Stomach smooth muscle (tissue), 2 donors: Measurements from ENCODE around the gene CLSTN2.

Source experiments
- H3K27ac ChIP-seq: one replicate; pipeline ENCODE4 v1.7.0; 2013; ENCODE audit warnings: mild to moderate bottlenecking, low read length, inconsistent platforms
- H3K27me3 ChIP-seq, 2 donors: one replicate each; pipeline ENCODE4 v1.7.0; 2013; ENCODE audit warnings: low read length in 2 of 2; ENCODE audit not compliant: insufficient read depth in 2 of 2, control insufficient read depth in 1 of 2
- H3K36me3 ChIP-seq, 2 donors: one replicate each; pipeline ENCODE4 v1.7.0; 2013; ENCODE audit warnings: low read length in 2 of 2; ENCODE audit not compliant: control insufficient read depth in 2 of 2, insufficient read depth in 2 of 2
- H3K4me1 ChIP-seq: one replicate; pipeline ENCODE4 v1.7.0; 2013; ENCODE audit warnings: low read length; ENCODE audit not compliant: control insufficient read depth, insufficient read depth
- H3K4me3 ChIP-seq, 2 donors: one replicate each; pipeline ENCODE4 v1.7.0; 2013; ENCODE audit warnings: low read length in 2 of 2
- H3K9ac ChIP-seq, 2 donors: one replicate each; pipeline ENCODE4 v1.7.0; 2013; ENCODE audit warnings: low read length in 2 of 2, mild to moderate bottlenecking in 1 of 2
- H3K9me3 ChIP-seq, 2 donors: one replicate each; pipeline ENCODE4 v1.7.0; 2013; ENCODE audit warnings: low read length in 2 of 2; ENCODE audit not compliant: control insufficient read depth in 2 of 2
- donor health status: healthy.
- donor health status: Pancreatic carcinoma.

Gene CLSTN2

DNA sequence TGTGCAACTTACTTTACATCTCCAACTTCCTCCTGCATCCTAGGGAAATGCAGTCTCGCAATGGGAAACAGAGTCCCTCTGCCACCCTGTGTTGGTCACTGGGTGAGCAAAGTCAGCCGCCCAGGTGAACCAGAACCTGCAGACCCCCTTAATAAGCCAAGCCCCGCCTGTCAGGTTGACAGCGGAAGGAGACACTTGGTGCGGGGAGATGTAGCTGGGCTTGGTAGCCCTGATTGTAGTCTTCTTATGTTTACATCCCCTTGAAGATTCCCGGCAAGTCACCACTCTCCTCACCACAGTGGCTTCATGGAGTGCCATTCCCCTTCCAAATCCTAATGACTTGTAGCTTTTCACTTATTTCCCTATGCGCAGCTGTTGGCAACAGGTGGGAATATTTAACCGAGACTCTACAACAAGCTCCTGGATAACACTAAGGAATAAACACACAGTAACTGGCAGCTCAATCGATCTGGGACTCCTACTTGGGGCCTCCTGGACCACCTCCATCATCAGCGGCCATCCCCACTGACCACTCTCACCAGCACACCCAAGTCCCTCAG is 17.7 kb upstream of the CLSTN2 start:
- H3K9ac ChIP-seq, result no peak overlapping the region
- no peaks in the 10 kb centered on the region for H3K9me3 ChIP-seq
- H3K4me1 ChIP-seq, result no peaks in the 10 kb centered on the region
- no peak overlapping the region for H3K27ac ChIP-seq
- no peak overlapping the region for H3K4me3 ChIP-seq
- no peaks in the 10 kb centered on the region for H3K27me3 ChIP-seq
- no peaks in the 10 kb centered on the region for H3K36me3 ChIP-seq

DNA sequence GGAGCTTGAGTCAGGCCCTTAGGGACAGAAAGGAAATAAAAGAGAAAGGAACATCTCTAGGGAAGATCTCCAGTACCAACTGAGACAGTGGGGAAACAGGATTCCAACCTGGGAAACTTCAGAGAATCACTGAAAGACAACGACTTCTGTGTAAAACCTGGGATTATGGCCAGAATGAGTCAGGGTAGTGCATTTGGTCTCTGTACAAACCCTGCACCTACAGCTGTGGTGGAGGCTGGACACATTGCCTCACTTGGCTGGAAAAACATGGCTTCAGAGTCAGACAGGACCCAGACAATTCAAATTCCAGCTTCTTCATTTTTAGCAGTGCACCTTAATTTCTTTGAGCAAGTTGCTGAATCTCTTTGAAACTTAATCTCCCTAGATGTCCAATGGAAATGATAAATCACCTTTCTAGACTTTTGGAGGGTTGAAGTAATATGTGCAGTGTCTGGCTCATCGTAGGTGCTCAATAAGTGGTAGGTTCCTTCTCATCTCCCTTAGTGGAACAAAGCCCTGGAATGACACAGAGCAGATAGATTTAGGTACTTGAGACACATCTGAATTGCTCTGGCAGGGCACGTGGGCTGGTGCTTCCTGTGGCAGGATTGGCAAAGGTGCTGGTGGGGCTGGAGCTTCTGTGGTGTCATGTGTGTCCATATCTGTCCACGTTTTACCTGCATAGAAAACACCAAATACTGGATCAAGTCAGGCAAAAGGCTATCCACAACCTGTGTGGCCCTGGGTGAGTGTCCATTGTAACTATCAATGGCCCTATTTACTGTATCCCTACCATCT is 6.1 kb upstream of the CLSTN2 start:
- peaks cover 0 to 4% of the 10 kb centered on the region in 2 donors for H3K27me3 ChIP-seq
- H3K36me3 ChIP-seq, result no peaks in the 10 kb centered on the region
- no peak overlapping the region for H3K9ac ChIP-seq
- no peak overlapping the region for H3K27ac ChIP-seq
- peaks cover 0 to 2% of the 10 kb centered on the region in 2 donors for H3K9me3 ChIP-seq
- H3K4me1 ChIP-seq, result no peaks in the 10 kb centered on the region
- H3K4me3 ChIP-seq, result no peak overlapping the region

DNA sequence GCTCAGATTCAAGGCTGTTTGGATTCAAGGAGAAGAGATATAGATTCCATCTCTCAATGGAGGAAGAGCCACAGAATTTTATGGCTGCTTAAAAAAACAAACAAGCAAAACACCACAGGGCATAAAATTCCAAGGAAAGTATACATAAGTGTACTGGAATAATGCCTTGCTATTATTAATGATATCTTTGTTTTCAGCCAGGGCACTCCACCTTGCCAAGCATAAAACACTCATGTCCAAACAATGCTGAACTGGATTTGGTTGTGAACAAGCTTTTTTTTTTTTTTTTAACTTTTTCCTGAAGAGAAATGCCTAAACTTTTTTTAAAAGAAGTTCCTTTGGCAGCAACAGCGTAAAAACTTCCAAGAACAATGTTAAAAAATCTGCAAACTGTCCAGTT is 4.8 kb upstream of the CLSTN2 start:
- no peak overlapping the region for H3K27ac ChIP-seq
- H3K36me3 ChIP-seq, result no peaks in the 10 kb centered on the region
- peaks cover 7 to 8% of the 10 kb centered on the region in 2 donors for H3K27me3 ChIP-seq
- peaks cover 4% of the 10 kb centered on the region for H3K4me1 ChIP-seq
- H3K9me3 ChIP-seq, result peaks cover 0 to 2% of the 10 kb centered on the region in 2 donors
- no peak overlapping the region for H3K4me3 ChIP-seq
- H3K9ac ChIP-seq, result no peak overlapping the region

DNA sequence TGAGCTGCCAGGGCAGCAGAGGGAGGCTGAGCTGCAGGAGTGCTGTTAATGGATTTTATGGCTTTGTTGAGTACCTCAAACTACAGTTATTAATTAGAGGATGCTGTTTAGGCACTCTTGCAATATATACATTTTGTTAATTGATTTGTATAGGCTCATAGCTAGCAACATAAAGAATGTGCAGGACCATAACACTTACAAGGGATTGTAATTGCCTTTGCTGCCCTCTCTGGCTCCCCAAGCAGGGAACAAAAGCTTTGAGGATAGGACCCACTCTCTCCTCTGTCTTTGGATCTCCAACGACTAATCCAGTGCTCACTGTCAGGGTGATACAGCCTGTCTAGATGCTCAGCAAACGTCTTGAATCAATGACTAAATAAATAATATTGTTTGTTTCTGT is 1.2 kb upstream of the CLSTN2 start:
- Histone ChIP-seq H3K27ac (no peak overlapping the region), H3K4me3 (no peak overlapping the region), H3K27me3 (peaks cover 21 to 28% of the 10 kb centered on the region in 2 donors)

DNA sequence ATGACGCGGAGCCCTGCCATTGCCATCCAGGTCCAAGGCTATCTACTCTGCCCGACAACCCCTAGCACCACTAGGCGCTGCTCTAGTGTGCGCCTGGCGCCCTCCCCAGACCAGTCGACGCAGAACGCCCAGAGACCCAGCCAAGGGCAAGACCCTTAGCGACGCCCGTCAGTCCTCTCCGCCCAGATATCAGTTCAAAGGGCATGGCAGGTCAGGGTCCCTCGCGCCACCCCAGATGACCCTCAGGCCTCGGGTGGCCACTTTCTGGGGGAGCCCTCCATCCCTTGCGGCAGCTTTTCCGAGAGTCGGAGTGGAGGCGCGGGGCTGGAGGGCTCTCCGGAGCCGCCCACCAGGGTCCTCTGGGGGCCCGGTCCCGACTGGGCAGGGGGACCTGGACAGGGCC is 371 bp upstream of the CLSTN2 start:
- Histone ChIP-seq H3K36me3 (no peaks in the 10 kb centered on the region), H3K4me3 (peak overlapping the region in 1 of 2 donors; percentile 72), H3K4me1 (peaks cover 15% of the 10 kb centered on the region), H3K27me3 (peaks cover 25 to 33% of the 10 kb centered on the region in 2 donors), H3K9ac (no peak overlapping the region), H3K9me3 (peaks cover 0 to 2% of the 10 kb centered on the region in 2 donors), H3K27ac (no peak overlapping the region)

More for the DNA sequence above, 1.2 kb upstream of the CLSTN2 start:
- Histone ChIP-seq H3K9me3 (peaks cover 0 to 2% of the 10 kb centered on the region in 2 donors), H3K9ac (no peak overlapping the region), H3K36me3 (no peaks in the 10 kb centered on the region), H3K4me1 (peaks cover 15% of the 10 kb centered on the region)

DNA sequence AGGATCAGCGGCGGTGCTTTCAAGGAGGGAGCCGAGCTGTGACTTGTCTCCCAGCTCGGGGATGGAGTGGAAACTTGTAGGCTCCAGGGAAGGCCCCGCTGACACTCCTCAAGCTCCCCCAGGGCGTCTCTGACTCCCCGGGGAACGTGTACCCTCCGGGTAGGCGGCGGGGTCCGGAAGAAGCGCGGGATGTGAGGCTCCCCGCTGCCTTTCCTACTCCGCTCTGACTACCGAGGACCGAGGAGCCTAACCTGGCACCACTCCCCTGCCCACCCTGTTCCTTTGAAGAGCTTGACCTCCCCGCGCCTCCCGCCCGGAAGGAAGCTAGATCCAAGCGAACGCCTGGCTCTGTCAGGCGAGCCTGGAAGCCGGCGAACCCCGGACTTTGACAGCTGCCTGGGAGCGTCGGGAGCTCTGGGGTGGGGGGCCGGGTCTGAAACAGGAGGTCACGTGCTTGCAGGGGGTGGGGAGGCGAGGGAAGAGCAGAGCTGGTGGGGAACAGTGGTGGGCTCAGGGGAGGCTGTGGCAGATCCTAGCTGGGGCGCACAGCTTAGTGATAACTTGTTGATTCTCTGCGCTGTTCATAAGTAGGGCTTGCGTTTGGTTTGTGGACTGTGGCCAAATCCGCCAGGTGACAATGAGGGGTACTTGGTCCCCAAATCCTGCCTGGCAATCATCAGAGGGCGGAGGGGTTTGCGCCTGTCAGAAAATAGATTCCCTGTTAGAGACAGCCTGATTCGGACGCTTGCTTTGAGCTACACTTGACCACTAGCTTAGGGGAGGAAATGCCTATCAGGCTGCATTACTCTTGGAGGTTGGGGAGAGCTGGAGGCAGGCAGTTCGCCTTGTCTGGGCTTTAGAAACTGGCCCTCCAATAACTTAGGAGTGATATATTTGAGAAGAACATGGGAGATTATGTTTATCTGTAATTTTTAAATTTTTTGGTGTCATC is 1.2 kb downstream of the CLSTN2 start:
- Histone ChIP-seq H3K4me1 (peaks cover 15% of the 10 kb centered on the region), H3K27me3 (peaks cover 30 to 33% of the 10 kb centered on the region in 2 donors), H3K9ac (no peak overlapping the region), H3K4me3 (peak overlapping the region; percentile 49 to 72), H3K9me3 (peaks cover 0 to 2% of the 10 kb centered on the region in 2 donors), H3K27ac (no peak overlapping the region), H3K36me3 (no peaks in the 10 kb centered on the region)

DNA sequence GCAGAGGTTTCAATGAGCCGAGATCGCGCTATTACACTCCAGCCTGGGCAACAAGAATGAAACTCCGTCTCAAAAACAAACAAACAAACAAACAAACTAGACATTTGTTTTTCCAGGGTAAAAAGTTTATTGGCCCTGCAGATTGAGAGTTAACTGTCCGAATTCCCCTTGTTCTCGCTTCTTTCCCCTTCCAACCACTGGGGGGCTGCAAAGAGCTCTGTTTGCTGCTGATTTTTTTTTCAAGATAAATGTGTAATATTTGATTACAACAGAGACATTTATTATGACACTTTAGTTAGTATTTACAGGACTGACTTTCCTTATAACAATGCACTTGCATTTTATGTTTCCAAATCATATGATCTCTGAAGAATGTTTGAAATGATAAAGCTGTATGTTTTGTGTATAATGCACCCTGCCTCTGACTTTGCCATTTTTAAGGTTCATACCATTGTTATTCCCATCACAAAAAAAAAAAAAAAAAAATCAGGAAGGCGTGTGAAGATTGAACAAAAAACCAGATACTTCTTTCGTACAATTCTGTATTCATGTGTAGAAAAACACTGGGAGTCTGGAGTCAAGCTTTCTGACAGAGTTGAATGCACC is 2.8 kb downstream of the CLSTN2 start:
- H3K36me3 ChIP-seq, result no peaks in the 10 kb centered on the region
- no peaks in the 10 kb centered on the region for H3K9me3 ChIP-seq
- no peak overlapping the region for H3K27ac ChIP-seq
- peaks cover 31 to 37% of the 10 kb centered on the region in 2 donors for H3K27me3 ChIP-seq
- no peak overlapping the region for H3K9ac ChIP-seq
- H3K4me1 ChIP-seq, result peaks cover 15% of the 10 kb centered on the region
- H3K4me3 ChIP-seq, result no peak overlapping the region

DNA sequence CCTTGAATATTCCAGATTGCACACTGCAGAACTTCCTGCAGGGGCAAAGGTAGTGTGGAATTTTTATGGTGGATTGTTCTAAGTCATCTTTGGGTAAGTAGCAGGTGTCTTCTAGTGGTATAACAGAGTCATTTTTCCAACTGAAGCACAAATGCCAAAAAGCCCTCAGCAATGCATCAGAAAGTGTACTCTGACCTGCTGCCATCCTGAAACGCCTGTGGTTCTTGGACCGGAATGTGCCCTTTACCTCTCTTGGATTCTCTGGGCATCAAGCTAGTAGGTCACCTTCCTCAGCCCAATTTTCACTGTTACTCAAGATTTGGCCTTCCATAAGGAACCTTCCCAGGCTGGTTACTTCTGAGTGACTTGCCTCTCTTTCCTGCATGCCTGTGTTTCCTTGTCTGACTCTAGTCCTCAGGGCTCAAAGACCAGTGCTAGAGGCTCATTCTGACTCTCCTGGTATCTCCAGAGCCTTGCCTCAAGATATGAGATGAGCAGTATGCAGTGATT is 4.8 kb downstream of the CLSTN2 start:
- Histone ChIP-seq H3K4me3 (no peak overlapping the region), H3K4me1 (peaks cover 12% of the 10 kb centered on the region), H3K9me3 (no peaks in the 10 kb centered on the region), H3K27me3 (peaks cover 31 to 33% of the 10 kb centered on the region in 2 donors), H3K36me3 (no peaks in the 10 kb centered on the region), H3K27ac (no peak overlapping the region), H3K9ac (no peak overlapping the region)

DNA sequence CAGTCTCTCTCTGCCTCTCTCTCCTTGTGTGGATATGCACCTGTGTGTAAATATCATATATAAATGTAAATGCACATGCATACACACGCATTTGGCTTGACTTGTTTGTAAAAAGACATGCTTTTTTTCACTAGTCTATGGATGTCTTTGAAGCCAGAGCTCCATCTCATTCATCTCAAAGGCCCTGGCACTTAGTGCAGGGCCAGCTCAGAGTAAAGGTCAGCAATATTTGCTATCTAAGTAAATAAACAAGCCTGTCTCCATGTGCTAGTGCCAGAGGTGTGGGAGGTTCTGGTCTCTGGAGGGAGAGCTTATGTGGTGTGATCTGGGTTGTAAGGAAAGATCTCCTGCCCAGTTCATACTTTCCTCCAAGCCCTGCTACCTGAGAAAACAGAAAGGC is 5.6 kb downstream of the CLSTN2 start:
- H3K9me3 ChIP-seq, result no peaks in the 10 kb centered on the region
- peaks cover 29 to 30% of the 10 kb centered on the region in 2 donors for H3K27me3 ChIP-seq
- no peak overlapping the region for H3K27ac ChIP-seq
- no peak overlapping the region for H3K9ac ChIP-seq
- H3K4me3 ChIP-seq, result no peak overlapping the region
- no peaks in the 10 kb centered on the region for H3K36me3 ChIP-seq
- peaks cover 7% of the 10 kb centered on the region for H3K4me1 ChIP-seq

DNA sequence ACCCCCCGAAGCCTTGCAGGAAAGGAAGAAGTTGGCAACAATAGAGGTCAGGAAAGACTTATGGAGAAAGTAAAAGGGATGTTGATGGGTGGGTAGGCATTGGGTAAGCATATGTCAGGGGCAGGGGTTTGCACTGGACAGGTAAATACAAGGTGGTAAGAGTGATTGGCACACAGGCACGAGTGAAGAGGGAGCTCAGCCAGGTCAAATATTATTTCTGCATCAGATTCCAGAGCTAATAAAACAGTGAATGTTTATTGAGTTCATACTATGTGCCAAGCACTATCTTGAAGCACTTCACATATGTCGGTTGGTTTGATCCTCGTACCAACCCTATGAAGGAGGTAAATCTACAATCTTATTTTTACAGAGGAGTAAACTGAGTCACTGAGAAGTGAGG is 6.6 kb downstream of the CLSTN2 start:
- H3K27me3 ChIP-seq, result peaks cover 20 to 24% of the 10 kb centered on the region in 2 donors
- peaks cover 0 to 5% of the 10 kb centered on the region in 2 donors for H3K9me3 ChIP-seq
- H3K4me3 ChIP-seq, result no peak overlapping the region
- no peaks in the 10 kb centered on the region for H3K36me3 ChIP-seq
- no peak overlapping the region for H3K9ac ChIP-seq
- H3K27ac ChIP-seq, result no peak overlapping the region
- no peaks in the 10 kb centered on the region for H3K4me1 ChIP-seq
